HEK293 (cell line): ENCODE data around the gene MDH1B.

Experiments used
- RBAK ChIP-seq: fragments of 450-650 bp; formaldehyde crosslinking; IDR thresholded peaks from 2 replicates; pipeline ENCODE4 v1.5.1; 2016; ENCODE audit warnings: missing biosample characterization, missing genetic modification characterization
- ZFP3 ChIP-seq: fragments of 450-650 bp; formaldehyde crosslinking; IDR thresholded peaks from 2 replicates; pipeline ENCODE4 v1.5.1; 2016; ENCODE audit warnings: low read depth, missing biosample characterization, missing genetic modification characterization
- ZNF571 ChIP-seq: fragments of 450-650 bp; formaldehyde crosslinking; IDR thresholded peaks from 2 replicates; pipeline ENCODE4 v1.5.0; 2017; ENCODE audit warnings: missing biosample characterization, missing genetic modification characterization
- ZNF76 ChIP-seq: fragments of 450-650 bp; formaldehyde crosslinking; IDR thresholded peaks from 2 replicates; pipeline ENCODE4; 2016; ENCODE audit warnings: low read depth, missing biosample characterization, missing genetic modification characterization, borderline replicate concordance
- TF ChIP-seq, protein P1 (sequence below): fragments of 450-650 bp; formaldehyde crosslinking; IDR thresholded peaks from 2 replicates; pipeline ENCODE4 v1.5.1; 2016; ENCODE audit warnings: missing biosample characterization, missing genetic modification characterization

DNA sequence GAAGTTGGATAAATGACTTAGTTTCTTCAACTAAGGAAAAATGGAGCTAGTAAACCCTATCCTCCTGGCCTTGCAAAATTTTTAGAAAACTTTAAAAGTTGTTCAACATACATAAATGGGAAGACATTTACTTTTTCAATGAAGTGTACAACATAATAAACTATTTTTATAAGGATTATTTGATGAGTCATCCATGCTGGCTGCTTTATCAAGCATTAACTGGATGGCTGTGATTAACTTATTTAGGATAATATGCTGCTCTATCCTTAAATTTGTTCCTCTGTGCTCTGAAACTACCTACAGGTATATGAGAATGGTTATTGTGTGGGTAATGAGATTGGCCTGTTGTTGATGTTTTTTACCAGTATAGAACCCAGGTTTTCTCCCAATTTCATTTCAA, 68.2 kb downstream of the MDH1B start:
- TF ChIP-seq ZNF76 (tag by site-specific recombination) (no peak), ZFP3 (tag by site-specific recombination) (no peak), ZNF571 (tag by site-specific recombination) (no peak), RBAK (tag by site-specific recombination) (no peak)
- TF ChIP-seq, protein P1, sequence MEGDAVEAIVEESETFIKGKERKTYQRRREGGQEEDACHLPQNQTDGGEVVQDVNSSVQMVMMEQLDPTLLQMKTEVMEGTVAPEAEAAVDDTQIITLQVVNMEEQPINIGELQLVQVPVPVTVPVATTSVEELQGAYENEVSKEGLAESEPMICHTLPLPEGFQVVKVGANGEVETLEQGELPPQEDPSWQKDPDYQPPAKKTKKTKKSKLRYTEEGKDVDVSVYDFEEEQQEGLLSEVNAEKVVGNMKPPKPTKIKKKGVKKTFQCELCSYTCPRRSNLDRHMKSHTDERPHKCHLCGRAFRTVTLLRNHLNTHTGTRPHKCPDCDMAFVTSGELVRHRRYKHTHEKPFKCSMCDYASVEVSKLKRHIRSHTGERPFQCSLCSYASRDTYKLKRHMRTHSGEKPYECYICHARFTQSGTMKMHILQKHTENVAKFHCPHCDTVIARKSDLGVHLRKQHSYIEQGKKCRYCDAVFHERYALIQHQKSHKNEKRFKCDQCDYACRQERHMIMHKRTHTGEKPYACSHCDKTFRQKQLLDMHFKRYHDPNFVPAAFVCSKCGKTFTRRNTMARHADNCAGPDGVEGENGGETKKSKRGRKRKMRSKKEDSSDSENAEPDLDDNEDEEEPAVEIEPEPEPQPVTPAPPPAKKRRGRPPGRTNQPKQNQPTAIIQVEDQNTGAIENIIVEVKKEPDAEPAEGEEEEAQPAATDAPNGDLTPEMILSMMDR (tag by site-specific recombination), result no peak
